Keratinocyte (primary cell): ENCODE results near the gene MAP3K8. TPM values are rescaled to one million over a fixed set of nuclear protein-coding genes. Genes with fewer than 3 reads are reported as not detected.
A peak's percentile ranks its signal among the peaks of the same experiment; 100 is the strongest.

Source experiments
- DNase-seq: peaks from one replicate; pipeline ENCODE4 v3.0.0-alpha.2; 2011; ENCODE audit warnings: low read depth, missing footprints, low spot score
- FAIRE-seq: peaks from 2 replicates; lab custom pipeline; 2011; peaks lifted over from hg19 to GRCh38; lab: Jason Lieb, UNC
- H2AFZ ChIP-seq: 2 replicates; pipeline ENCODE4 v1.6.0; 2012; ENCODE audit warnings: low read length, control low read depth, inconsistent platforms; ENCODE audit not compliant: control insufficient read depth
- H3K27ac ChIP-seq: 2 replicates; pipeline ENCODE4 v1.5.1; 2011; ENCODE audit warnings: low read length; ENCODE audit not compliant: control insufficient read depth, insufficient read depth
- H3K27me3 ChIP-seq: 3 replicates; pipeline ENCODE4 v1.6.0; 2011; ENCODE audit warnings: low read length; ENCODE audit not compliant: control insufficient read depth, insufficient read depth; ENCODE audit errors: extremely low read depth
- H3K36me3 ChIP-seq, 2 experiments: 2 replicates in 1 of 2; 3 replicates in 1 of 2; pipeline ENCODE4 v1.5.1; 2011; ENCODE audit warnings: low read length in 2 of 2, mild to moderate bottlenecking in 1 of 2; ENCODE audit not compliant: control insufficient read depth in 2 of 2, insufficient read depth in 2 of 2; ENCODE audit errors: extremely low read depth in 1 of 2
- H3K4me1 ChIP-seq: 3 replicates; pipeline ENCODE4 v1.5.1; 2011; ENCODE audit warnings: low read length; ENCODE audit not compliant: control insufficient read depth, insufficient read depth; ENCODE audit errors: extremely low read depth
- H3K4me2 ChIP-seq: 3 replicates; pipeline ENCODE4 v1.6.0; 2011; ENCODE audit warnings: low read depth, low read length; ENCODE audit not compliant: control insufficient read depth, insufficient read depth; ENCODE audit errors: extremely low read depth
- H3K4me3 ChIP-seq, 3 experiments: fragments of 200-600 bp in 1 of 3; sonication (generic) in 1 of 3; 2 replicates in 2 of 3; 3 replicates in 1 of 3; pipeline ENCODE4 v1.5.1; 2011 to 2016; ENCODE audit warnings: low read length in 3 of 3, mild to moderate bottlenecking in 3 of 3, control low read depth in 2 of 3, inconsistent platforms in 1 of 3, low read depth in 1 of 3, mixed read lengths in 1 of 3, mixed run types in 1 of 3, moderate library complexity in 1 of 3; ENCODE audit not compliant: control insufficient read depth in 2 of 3, insufficient read depth in 2 of 3; ENCODE audit errors: extremely low read depth in 1 of 3
- H3K79me2 ChIP-seq: 2 replicates; pipeline ENCODE4 v1.6.0; 2012; ENCODE audit warnings: low read length; ENCODE audit not compliant: control insufficient read depth, insufficient read depth
- H3K9ac ChIP-seq: 3 replicates; pipeline ENCODE4 v1.6.0; 2011; ENCODE audit warnings: low read length; ENCODE audit not compliant: control insufficient read depth, insufficient read depth; ENCODE audit errors: extremely low read depth
- H3K9me1 ChIP-seq: 3 replicates; pipeline ENCODE4 v1.6.0; 2011; ENCODE audit warnings: low read length; ENCODE audit not compliant: control insufficient read depth, insufficient read depth; ENCODE audit errors: extremely low read depth
- H3K9me3 ChIP-seq: 2 replicates; pipeline ENCODE4 v1.5.1; 2012; ENCODE audit warnings: low read depth, low read length; ENCODE audit not compliant: control insufficient read depth
- H4K20me1 ChIP-seq: 3 replicates; pipeline ENCODE4 v1.6.0; 2011; ENCODE audit warnings: low read length; ENCODE audit not compliant: control insufficient read depth, insufficient read depth; ENCODE audit errors: extremely low read depth
- CTCF ChIP-seq, 3 experiments: IDR thresholded peaks in 1 of 3; conservative IDR thresholded peaks in 1 of 3; optimal IDR thresholded peaks in 1 of 3; 2 replicates in 2 of 3; 3 replicates in 1 of 3; pipeline versions ENCODE3 to v1.5.1; 2011; ENCODE audit warnings: low read length in 3 of 3, mild to moderate bottlenecking in 3 of 3, moderate library complexity in 2 of 3, control low read depth in 1 of 3, inconsistent platforms in 1 of 3; ENCODE audit not compliant: insufficient read depth in 2 of 3; ENCODE audit errors: extremely low read depth in 1 of 3
- EZH2 ChIP-seq: IDR thresholded peaks from one replicate; pipeline ENCODE4 v1.6.1; 2012; ENCODE audit warnings: inconsistent platforms, mild to moderate bottlenecking, low read length, moderate library complexity
- dilution Hi-C: fragments of 300-500 bp; cut with MboI; formaldehyde crosslinking; loops from one replicate; pipeline ENCODE4 v1.7.0; 2020; ENCODE audit warnings: low sequenced_read_pairs; ENCODE audit not compliant: extremely low pct_ligation_motif_present
- polyA plus RNA-seq, 5 experiments: library from polyadenylated mRNA; depleted of rRNA in 3 of 5; stranded (reverse) in 3 of 5; stranded (forward) in 1 of 5; unstranded in 1 of 5; fragments of >200 nt; gene quantifications; 1 replicate in 1 of 5; 2 replicates in 3 of 5; 3 replicates in 1 of 5; pipeline versions ENCODE4 v1.2.1 to v1.2.3, GENCODE V29; 2011 to 2012; ENCODE audit warnings: missing spikeins in 2 of 5, low read depth in 1 of 5, low replicate concordance in 1 of 5

The MAP3K8 gene
- polyA plus RNA-seq, 1 donor (not counting 4 experiments of a cell fraction or from before 2014, with no cell fraction given), result 4.9 TPM

- Histone ChIP-seq H3K4me2 (peak overlapping the region; percentile 6), H2AFZ (no peak overlapping the region), H3K9me1 (no peaks in the 10 kb centered on the region), H3K27ac (no peak overlapping the region), H4K20me1 (no peaks in the 10 kb centered on the region), H3K27me3 (peaks cover 48% of the 10 kb centered on the region), H3K79me2 (no peaks in the 10 kb centered on the region), H3K9me3 (peaks cover 3% of the 10 kb centered on the region), H3K9ac (no peak overlapping the region), H3K36me3 (no peaks in the 10 kb centered on the region), H3K4me1 (peaks cover 8% of the 10 kb centered on the region), H3K4me3 (no peak overlapping the region)
- dilution Hi-C loops, result no loop called here
- no peak for DNase-seq
- FAIRE-seq, result no peak
- TF ChIP-seq CTCF (optimal IDR thresholded peaks at IDR 0.05 in 1 of 3, IDR thresholded peaks at IDR 0.05 in 1 of 3, conservative IDR thresholded peaks at IDR 0.05 in 1 of 3; ENCODE audit: extremely low read depth in 1 of 3, insufficient read depth in 2 of 3, low read length in 3 of 3) (no peak), EZH2 (no peak)
Measured at GRCh38 chr10:30386801-30387588, 47.0 kb upstream of the MAP3K8 start.

- Histone ChIP-seq H2AFZ (no peak overlapping the region), H3K9me3 (peaks cover 3% of the 10 kb centered on the region), H3K36me3 (no peaks in the 10 kb centered on the region), H3K79me2 (no peaks in the 10 kb centered on the region), H3K4me1 (peaks cover 9% of the 10 kb centered on the region), H3K4me2 (peak overlapping the region; percentile 6), H4K20me1 (no peaks in the 10 kb centered on the region), H3K9ac (no peak overlapping the region), H3K27me3 (peaks cover 50% of the 10 kb centered on the region), H3K27ac (no peak overlapping the region), H3K4me3 (no peak overlapping the region), H3K9me1 (no peaks in the 10 kb centered on the region)
- DNase-seq, result no peak
- peak; percentile 79 for FAIRE-seq
- TF ChIP-seq EZH2, result no peak
- peak; percentile 32 to 36 (median 32) for TF ChIP-seq CTCF (optimal IDR thresholded peaks at IDR 0.05 in 1 of 3, IDR thresholded peaks at IDR 0.05 in 1 of 3, conservative IDR thresholded peaks at IDR 0.05 in 1 of 3; ENCODE audit: extremely low read depth in 1 of 3, insufficient read depth in 2 of 3, low read length in 3 of 3)
- dilution Hi-C loops, result no loop called here
Measured at GRCh38 chr10:30387646-30388243, 46.2 kb upstream of the MAP3K8 start.
